ENCODE data around the gene SRGAP3.

SRGAP3 gene

GRCh38 chr3:8984081-8984480 is 265.4 kb downstream of the SRGAP3 start:
- no peak for DNase-seq (ENCODE audit: low read depth, low spot score)
- no peak overlapping the region for H3K27ac ChIP-seq

GRCh38 chr3:8983591-8983990 is 265.9 kb downstream of the SRGAP3 start:
- DNase-seq (ENCODE audit: low read depth, low spot score) = no peak
- no peak overlapping the region for H3K27ac ChIP-seq

DNA sequence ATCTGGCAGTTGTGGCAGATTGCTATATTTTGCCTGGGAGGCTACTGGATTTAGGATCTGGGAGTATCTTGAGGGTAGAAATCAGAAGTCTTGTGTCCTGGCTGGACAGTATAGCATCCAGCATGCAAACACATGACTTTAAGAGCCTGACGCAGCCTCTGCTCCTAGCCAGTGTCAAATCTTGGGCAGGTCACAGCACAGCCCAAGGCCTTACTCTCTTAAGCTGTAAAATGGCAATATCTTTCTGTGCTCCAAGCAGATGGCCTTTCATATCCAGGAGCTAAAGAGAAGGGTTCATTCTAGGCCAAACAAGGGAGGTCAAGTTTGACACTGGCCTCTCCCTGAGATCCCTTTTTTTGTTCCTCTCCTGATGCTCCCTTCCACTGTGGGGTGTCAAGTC is 266.4 kb downstream of the SRGAP3 start:
- no peak overlapping the region for H3K27ac ChIP-seq
- DNase-seq (ENCODE audit: low read depth, low spot score) = no peak

- H3K27ac ChIP-seq = no peak overlapping the region
- no peak for DNase-seq (ENCODE audit: low read depth, low spot score)
These were observed 266.9 kb downstream of the SRGAP3 start for GRCh38 chr3:8982509-8982908.

- no peak for DNase-seq (ENCODE audit: low read depth, low spot score)
- H3K27ac ChIP-seq = no peak overlapping the region
These were observed 267.7 kb downstream of the SRGAP3 start for GRCh38 chr3:8981700-8982099.

GRCh38 chr3:8981296-8981695 is 268.1 kb downstream of the SRGAP3 start:
- no peak for DNase-seq (ENCODE audit: low read depth, low spot score)
- no peak overlapping the region for H3K27ac ChIP-seq

GRCh38 chr3:8980756-8981257 is 268.6 kb downstream of the SRGAP3 start:
- H3K27ac ChIP-seq = no peak overlapping the region
- DNase-seq (ENCODE audit: low read depth, low spot score) = no peak

DNA sequence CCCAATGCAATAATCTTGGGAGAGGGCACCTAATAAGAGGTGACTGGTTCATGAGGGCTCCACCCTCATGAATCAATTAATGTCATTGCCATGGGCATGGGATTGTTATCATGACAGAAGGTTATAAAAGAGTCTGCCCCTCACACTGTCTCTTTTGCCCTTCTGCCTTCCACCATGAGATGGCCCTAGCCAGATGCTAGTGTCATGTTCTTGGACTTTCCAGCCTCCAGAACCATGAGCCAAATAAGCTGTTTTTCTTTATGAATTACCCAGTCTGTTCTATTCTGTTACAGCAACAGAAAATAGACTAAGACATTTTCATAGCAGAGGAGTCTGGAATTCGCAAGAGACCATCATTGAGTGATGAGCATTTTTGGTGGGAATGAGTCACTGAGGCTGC is 270.2 kb downstream of the SRGAP3 start:
- no peak for DNase-seq (ENCODE audit: low read depth, low spot score)
- no peak overlapping the region for H3K27ac ChIP-seq

- H3K27ac ChIP-seq = no peak overlapping the region
- DNase-seq (ENCODE audit: low read depth, low spot score) = no peak
These were observed 270.9 kb downstream of the SRGAP3 start for GRCh38 chr3:8978551-8978950.

GRCh38 chr3:8976540-8977182 is 272.8 kb downstream of the SRGAP3 start:
- no peak for DNase-seq (ENCODE audit: low read depth, low spot score)
- H3K27ac ChIP-seq = no peak overlapping the region

DNA sequence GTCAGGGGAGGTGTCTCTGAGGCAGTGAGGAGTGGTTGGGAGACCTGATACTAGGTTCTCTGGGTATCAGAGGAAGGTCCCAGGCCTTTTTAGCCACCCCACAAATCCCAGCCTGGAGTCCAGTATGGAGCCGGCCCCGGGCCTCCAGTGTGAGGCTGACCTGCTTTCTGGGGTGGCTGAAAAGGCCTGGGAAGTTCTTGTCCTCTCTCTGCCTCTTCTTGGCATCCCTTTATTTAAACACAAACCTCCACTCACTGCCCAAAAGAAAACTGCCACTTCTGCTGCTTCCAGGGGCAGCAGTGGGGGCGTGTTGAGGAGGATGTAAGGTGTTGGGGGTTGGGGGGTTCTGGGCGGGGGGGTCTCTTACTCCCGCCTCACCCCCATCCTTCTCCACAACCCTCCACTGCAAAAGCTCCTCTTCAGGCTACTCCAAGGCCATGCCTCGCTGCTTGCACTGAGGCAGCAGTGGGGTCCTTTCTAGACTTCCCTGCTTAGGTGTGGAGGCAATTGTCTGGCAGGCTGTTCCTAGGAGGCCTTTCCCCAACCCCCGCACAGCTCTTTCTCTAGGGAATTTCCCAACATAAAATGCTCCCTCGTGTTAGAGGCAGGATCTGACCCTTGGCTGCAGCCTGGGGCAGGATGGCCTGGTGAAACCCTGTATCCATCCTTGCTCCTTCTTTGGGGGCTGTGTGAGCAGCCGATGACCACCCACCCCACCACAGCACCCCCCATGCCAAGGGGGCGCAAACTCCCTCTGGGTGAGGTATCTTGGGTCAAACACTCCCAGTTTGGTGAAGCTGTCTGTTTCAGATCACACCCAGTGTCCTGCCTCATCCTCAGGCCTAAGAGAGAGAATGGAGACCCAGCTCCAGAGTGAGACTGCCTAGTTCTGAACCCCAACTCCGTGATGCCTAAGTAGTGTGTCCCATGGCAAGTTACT is 274.1 kb downstream of the SRGAP3 start:
- DNase-seq (ENCODE audit: low read depth, low spot score) = no peak
- no peak overlapping the region for H3K27ac ChIP-seq

DNA sequence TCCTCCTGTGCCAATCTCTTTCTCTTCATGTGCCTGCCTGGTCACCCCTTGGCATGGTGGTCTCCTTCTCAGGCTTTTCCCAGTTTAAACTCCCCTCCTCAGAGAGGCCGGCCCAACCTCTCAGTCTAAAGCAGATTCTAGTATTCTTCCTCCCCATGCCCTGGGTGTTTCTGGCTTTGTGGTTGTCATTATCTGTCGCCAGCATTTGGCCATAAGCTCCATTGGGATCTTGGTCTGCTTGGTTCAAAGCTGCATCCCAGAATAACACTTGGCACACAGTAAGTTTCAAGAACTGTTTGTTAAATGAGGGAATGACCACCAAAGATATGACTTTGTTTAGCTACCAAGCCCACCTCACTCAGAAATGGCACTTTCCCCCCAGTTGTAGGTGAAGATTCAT is 275.0 kb downstream of the SRGAP3 start:
- no peak overlapping the region for H3K27ac ChIP-seq
- no peak for DNase-seq (ENCODE audit: low read depth, low spot score)

- no peak overlapping the region for H3K27ac ChIP-seq
- DNase-seq (ENCODE audit: low read depth, low spot score) = no peak
These were observed 276.8 kb downstream of the SRGAP3 start for GRCh38 chr3:8972639-8973038.

- H3K27ac ChIP-seq = no peak overlapping the region
- DNase-seq (ENCODE audit: low read depth, low spot score) = no peak
These were observed 278.4 kb downstream of the SRGAP3 start for GRCh38 chr3:8970971-8971589.

- no peak overlapping the region for H3K27ac ChIP-seq
- DNase-seq (ENCODE audit: low read depth, low spot score) = no peak
These were observed 280.2 kb downstream of the SRGAP3 start for GRCh38 chr3:8969241-8969640.

DNA sequence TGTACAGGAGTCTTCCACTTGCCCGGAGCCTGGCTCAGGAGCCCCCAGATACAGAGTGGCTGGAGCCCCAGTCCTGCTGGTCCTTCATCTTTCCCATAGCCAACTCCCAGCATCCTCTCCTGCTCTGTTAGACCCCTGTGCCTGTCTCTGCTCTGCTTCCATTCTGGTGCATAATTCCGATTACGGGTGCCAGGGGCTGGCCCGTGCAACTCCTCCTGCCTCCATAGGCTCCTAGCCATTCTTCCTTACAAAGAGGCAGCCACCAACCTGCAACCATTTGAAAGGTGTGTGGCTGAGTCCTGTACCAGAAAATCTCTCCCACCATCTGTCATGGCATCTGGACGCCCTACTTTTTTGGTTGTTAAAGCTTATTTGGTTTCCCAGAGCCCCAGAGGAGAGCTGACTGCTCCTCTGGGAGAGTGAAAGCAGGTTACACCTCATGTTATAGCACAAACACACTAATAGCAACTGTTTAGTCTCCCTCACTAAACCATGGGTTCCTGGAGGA is 281.0 kb downstream of the SRGAP3 start:
- no peak for DNase-seq (ENCODE audit: low read depth, low spot score)
- no peak overlapping the region for H3K27ac ChIP-seq

- DNase-seq (ENCODE audit: low read depth, low spot score) = no peak
- no peak overlapping the region for H3K27ac ChIP-seq
These were observed 281.9 kb downstream of the SRGAP3 start for GRCh38 chr3:8967553-8967952.

DNA sequence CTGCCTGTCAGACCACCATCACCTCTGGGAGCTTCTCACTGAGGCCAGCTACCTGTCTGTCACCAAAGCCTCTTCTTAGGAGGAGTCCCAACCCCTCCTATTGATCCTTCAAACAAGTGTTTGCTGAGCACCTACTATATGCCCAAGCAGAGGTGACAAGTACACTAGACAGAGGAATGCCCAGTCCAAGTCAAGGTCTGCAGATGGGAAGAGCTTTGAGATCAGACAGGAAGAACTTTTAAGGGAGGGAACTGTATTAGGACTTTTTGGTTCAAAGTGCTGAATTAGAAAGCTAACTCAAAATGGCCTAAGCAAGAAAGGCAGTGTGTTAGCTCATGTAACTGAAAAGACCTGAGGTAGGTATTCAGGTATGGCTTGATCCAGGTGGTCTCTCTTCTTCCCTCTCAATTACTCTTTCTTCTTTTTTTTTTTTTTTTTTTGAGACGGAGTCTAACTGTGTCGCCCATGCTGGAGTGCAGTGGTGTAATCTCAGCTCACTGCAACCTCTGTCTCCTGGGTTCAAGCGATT is 282.6 kb downstream of the SRGAP3 start:
- no peak overlapping the region for H3K27ac ChIP-seq
- no peak for DNase-seq (ENCODE audit: low read depth, low spot score)

DNA sequence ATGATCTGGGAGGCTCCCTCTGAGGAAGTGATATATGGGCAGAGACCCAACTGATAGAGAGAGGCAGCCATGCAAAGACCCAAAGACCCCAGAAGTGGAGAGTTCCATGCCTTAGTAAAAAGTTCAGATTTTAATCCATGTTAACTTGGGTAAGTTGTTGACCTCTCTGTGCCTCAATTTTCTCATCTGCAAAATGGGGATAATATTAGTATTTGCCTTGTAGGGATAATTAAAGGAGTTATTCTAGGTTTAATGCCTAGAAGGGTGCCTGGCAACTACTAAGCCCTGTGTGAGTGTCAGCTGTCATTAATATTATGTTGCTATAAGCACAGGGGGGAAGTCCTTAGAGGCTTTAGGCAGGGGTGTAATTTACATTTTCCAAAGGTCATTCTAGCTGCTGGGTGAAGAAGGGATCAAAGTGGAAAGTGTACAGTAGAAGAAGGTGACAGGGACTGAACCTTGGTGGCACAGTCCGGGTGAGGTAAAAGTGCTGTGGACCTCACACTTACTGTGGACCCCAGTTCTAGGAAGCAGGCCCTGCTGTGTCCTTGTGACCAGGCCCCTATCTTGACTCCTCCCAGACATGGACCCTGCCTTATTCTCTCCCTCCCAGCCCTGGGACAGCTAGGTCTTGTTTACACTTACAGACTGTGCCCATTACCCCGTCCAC is 283.2 kb downstream of the SRGAP3 start:
- H3K27ac ChIP-seq = no peak overlapping the region
- no peak for DNase-seq (ENCODE audit: low read depth, low spot score)
